LNCaP clone FGC (cell line): ENCODE measurements around the gene DTNA.
A peak's percentile ranks its signal among the peaks of the same experiment; 100 is the strongest.
"Not testable (repeated sequence)": the region's sequence is repeated elsewhere in the genome, so short reads cannot be mapped to it uniquely, and the experiment has no call there.

Experiments
- DNase-seq: peaks from one replicate; pipeline ENCODE4 v3.0.0-alpha.2; 2011; ENCODE audit warnings: low read depth
- H3K4me3 ChIP-seq: 2 replicates; pipeline ENCODE4 v1.5.1; 2011; ENCODE audit warnings: mild to moderate bottlenecking, low read depth, low read length, control low read depth
- TF ChIP-seq, protein P1 (sequence below): IDR thresholded peaks from 2 replicates; pipeline ENCODE4 v1.5.1; 2012; ENCODE audit warnings: mild to moderate bottlenecking; ENCODE audit not compliant: control insufficient read depth, insufficient read depth; ENCODE audit errors: extremely low read depth

The DTNA gene

DNA sequence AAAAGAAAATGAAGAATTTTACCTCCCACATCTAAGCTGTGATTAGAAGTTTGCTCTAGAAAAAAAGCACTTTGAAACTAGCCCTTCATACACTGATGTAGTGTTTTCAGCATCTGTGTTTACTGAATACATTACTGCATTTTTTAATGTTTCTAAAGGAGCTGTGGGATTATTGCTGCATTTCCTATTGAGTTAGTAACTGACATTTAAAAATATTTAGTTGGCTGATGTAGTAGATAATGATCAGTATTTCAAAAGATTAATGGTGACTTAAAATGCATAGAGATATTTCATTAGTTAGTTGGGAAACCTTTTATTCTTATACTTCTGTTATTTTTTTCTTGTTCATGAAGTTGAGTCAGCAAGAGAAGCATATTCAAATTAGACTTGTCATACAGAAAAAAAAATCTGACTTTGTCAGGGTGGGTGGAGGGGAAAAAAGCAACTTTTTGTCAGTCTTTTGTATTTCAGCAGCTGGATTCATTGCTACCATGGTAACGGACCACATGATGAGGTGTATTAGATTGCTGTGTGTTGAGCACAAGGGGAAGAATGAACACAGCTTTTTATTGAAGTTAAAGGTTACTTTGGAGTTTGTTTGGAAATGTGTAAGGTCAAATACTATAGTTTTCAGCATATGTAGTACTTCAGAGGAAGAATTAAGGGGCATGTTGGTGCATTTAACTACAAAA is at the start of gene DTNA:
TSS of gene DTNA (plus strand) at position 549 of the 692 bp plus-strand sequence. CDS start 45,679 bp downstream, outside the sequence.
- DNase-seq: no peak
- TF ChIP-seq, protein P1, sequence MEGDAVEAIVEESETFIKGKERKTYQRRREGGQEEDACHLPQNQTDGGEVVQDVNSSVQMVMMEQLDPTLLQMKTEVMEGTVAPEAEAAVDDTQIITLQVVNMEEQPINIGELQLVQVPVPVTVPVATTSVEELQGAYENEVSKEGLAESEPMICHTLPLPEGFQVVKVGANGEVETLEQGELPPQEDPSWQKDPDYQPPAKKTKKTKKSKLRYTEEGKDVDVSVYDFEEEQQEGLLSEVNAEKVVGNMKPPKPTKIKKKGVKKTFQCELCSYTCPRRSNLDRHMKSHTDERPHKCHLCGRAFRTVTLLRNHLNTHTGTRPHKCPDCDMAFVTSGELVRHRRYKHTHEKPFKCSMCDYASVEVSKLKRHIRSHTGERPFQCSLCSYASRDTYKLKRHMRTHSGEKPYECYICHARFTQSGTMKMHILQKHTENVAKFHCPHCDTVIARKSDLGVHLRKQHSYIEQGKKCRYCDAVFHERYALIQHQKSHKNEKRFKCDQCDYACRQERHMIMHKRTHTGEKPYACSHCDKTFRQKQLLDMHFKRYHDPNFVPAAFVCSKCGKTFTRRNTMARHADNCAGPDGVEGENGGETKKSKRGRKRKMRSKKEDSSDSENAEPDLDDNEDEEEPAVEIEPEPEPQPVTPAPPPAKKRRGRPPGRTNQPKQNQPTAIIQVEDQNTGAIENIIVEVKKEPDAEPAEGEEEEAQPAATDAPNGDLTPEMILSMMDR: no peak
- no peak within 1 kb of the TSS for H3K4me3 ChIP-seq

DNA sequence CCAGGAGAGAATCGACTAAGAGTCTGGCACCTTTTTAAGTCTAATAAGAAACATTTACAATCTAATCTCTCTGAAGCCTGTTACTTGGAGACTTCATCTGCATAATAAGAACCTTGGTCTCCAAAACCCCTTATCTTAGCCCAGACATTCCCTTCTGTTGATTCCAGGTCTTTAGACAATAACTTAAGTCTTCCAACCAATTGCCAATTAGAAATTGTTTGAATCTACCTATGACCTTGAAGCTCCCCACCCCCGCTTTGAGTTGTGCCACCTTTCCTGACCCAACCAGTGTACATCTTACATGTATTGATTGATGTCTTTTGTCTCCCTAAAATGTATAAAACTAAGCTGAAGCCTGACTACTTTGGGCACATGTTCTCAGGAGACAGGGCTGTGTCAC is 49.5 kb upstream of the DTNA start:
- no peak for DNase-seq
- H3K4me3 ChIP-seq: no peak overlapping the region
- TF ChIP-seq, protein P1: no peak

DNA sequence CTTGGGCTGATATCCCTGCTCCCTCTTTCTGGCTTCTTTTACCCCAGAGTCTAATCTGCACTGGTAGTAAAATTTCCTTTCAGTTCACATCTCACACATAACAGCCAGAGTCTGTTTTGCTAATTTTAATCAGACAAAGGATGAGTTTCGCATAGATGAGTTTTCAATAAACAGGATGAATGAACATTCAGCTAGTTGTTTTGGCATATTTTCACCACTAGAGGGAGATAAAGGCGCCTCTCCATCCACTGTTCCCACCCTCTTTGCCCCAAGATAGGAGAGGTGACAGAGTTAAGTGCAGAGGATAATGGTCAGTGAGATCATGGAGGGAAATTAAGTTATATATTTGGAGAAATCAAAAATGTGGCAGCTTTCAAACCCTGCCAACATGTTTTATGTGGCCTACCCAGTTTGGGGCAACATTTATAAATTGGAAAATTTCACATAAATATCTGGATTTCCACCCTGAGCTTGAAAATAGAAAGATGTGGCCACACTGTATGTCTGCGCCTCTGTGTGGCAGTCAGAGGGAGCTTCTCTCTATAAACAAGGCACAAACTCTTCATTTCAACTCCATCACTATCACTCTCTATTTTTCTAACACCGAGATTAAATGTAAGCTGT is 48.5 kb upstream of the DTNA start:
- H3K4me3 ChIP-seq: no peak overlapping the region
- TF ChIP-seq, protein P1: peak; percentile 63
- DNase-seq: no peak

DNA sequence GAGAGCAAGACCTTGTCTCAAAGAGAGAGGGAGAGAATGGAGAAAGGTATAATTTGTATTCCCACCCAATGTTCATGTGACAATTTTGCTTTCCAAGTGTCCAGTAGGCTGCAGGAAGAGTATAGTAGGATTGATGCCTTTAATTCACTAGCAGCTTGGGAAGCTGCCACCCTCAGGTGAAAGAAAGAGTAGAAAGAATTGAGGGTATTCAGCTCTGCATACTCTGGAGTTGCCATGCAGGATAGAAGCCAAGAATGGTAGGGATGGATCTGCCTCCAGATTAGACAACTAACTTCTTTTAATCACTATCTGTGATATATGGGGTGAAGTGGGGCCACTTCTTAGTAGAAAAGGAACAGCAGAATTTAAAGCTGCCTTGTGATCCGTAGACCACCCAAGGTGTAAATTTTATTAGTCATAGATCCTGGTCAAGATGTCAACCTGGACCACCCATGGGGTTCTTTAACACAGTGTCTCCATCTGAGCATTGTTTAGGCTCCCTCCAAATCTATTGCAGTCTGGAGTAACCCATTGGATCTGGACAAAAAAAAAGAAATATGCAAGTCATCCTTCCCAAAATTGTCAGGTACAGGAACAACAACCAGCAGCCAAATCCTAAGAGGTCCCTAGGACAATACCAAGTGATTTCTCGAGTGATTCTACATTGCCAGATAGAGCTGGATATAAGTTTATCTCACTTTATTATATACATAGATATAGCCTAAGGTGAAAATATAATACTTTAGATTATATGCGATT is 33.1 kb upstream of the DTNA start:
- TF ChIP-seq, protein P1: no peak
- no peak for DNase-seq
- no peak overlapping the region for H3K4me3 ChIP-seq

DNA sequence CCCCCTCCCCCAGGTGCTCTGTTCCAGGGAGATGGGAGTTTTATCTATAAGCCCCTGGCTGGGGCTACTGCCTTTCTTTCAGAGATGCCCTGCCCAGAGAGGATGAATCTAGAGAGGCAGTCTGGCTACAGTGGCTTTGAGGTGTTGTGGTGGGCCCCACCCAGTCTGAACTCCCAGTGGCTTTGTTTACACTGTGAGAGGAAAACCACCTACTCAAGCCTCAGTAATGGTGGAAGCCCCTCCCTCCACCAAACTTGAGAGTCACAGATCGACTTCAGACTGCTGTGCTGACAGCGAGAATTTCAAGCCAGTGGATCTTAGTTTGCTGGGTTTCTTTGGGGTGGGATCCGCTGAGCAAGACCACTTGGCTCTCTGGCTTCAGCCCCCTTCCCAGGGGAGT is 20.3 kb upstream of the DTNA start:
- H3K4me3 ChIP-seq, DNase-seq: not testable (repeated sequence)

DNA sequence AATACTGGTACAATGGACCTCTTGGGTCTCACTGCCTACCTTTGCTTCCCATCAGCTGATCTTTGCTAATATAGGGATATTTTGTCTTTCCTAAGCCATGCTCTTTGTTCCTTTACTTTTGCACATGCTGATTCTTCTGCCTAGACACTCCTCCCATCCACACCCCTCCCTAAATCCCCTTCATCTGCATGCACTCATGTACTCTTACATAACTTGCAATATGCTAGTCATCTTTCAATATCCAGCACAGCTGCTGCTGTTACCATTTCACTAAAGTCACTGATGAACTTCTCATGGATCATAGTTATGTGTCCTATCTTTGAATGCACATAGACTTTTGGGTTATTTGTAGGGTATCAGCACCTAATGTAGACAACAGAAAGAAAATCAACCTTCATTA is 18.5 kb upstream of the DTNA start:
- no peak for DNase-seq
- no peak overlapping the region for H3K4me3 ChIP-seq
- TF ChIP-seq, protein P1: no peak

DNA sequence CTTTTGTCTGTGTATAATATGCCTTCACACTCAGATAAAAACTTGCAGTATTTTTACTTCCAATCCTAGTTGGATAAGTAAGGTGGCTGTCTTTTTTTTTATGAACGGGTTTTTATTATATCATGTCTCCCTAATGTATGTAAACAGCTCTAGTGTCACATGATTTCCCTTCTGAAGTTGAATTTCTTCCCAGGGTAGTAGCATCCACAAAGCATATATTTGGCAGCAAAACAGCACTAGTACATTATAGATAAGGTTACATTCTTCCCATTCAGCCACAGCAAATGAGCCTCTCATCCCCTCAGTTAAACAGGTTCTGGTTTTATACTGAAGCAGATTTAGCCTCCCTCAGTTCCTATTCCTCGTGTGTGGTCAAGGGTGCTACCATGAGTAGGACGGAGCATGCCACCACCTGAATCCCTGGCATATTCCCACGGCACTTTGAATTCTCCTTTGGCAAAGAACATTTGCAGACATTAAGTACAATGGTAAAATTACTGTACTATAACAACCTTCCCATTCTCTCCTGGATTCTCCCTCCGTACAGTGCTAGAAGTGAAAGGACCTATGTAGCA is 15.4 kb upstream of the DTNA start:
- TF ChIP-seq, protein P1: no peak
- no peak for DNase-seq
- no peak overlapping the region for H3K4me3 ChIP-seq
